ENCODE results near the gene TXNRD1. TPM values are rescaled to one million over a fixed set of nuclear protein-coding genes. Genes with fewer than 3 reads are reported as not detected.
"Not testable (repeated sequence)": the region's sequence is repeated elsewhere in the genome, so short reads cannot be mapped to it uniquely, and the experiment has no call there.

The TXNRD1 gene
- total RNA-seq, 2 donors from 2014 or later: 33.5 to 47.2 TPM

DNA sequence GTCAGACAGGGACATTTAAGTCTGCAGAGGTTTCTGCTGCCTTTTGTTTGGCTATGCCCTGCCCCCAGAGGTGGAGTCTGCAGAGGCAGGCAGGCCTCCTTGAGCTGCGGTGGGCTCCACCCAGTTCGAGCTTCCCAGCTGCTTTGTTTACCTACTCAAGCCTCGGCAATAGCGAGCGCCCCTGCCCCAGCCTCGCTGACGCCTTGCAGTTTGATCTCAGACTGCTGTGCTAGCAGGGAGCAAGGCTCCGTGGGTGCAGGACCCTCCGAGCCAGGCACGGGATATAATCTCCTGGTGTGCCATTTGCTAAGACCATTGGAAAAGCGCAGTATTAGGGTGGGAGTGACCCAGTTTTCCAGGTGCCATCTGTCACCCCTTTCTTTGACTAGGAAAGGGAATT is 178.5 kb downstream of the TXNRD1 start:
- not testable (repeated sequence) for H3K4me1 Mint-ChIP-seq; H3K4me3 Mint-ChIP-seq; DNase-seq; H3K27me3 Mint-ChIP-seq; H3K27ac Mint-ChIP-seq; H3K9me3 ChIP-seq (ENCODE audit: control insufficient read depth, low read length, poor library complexity, severe bottlenecking); ATAC-seq; H3K36me3 Mint-ChIP-seq (ENCODE audit: low read depth)

Other genes starting within 250 kb of the TXNRD1 start
- 10 to 100 TPM; 27.0 to 30.4 TPM for gene TDG, start 249.9 kb upstream of the TXNRD1 start, total RNA-seq
- not detected for gene GLT8D2, start 165.6 kb upstream of the TXNRD1 start, total RNA-seq
- 10 to 100 TPM; 13.9 to 15.2 TPM for gene HCFC2, start 151.2 kb upstream of the TXNRD1 start, total RNA-seq
- gene NFYB, start 77.6 kb upstream of the TXNRD1 start, total RNA-seq: 10 to 100 TPM; 11.7 to 13.7 TPM
- 10 to 100 TPM; 12.2 to 13.7 TPM for gene EID3, start 88.0 kb downstream of the TXNRD1 start, total RNA-seq
- gene CHST11, start 241.2 kb downstream of the TXNRD1 start, total RNA-seq: 10 to 100 TPM; 76.6 to 78.3 TPM

Data from T-helper 17 cell (primary cell).